Mesendoderm (in vitro differentiated cells): ENCODE data around the gene AOAH.

ENCODE experiments used
- DNase-seq: peaks from one replicate; pipeline ENCODE4 v3.0.0; 2013
- H2AK5ac ChIP-seq: 2 replicates; pipeline ENCODE4 v1.6.1; 2013; ENCODE audit warnings: low read length, inconsistent platforms
- H2BK120ac ChIP-seq: 2 replicates; pipeline ENCODE4 v1.6.1; 2013; ENCODE audit warnings: low read depth, mild to moderate bottlenecking, low read length, moderate library complexity, mixed read lengths
- H2BK15ac ChIP-seq: replicated peaks from 2 replicates; pipeline ENCODE4 v1.6.1; 2013; ENCODE audit warnings: low read depth, mild to moderate bottlenecking, moderate library complexity
- H2BK5ac ChIP-seq: 2 replicates; pipeline ENCODE4 v1.6.1; 2013; ENCODE audit warnings: low read length, inconsistent platforms
- H3K18ac ChIP-seq: 2 replicates; pipeline ENCODE4 v1.6.1; 2013; ENCODE audit warnings: mild to moderate bottlenecking, low read length, mixed read lengths
- H3K23ac ChIP-seq: one replicate; pipeline ENCODE4 v1.6.1; 2013; ENCODE audit warnings: low read length
- H3K27ac ChIP-seq: 2 replicates; pipeline ENCODE4 v1.5.1; 2013; ENCODE audit warnings: low read depth, mild to moderate bottlenecking, inconsistent platforms, low read length, moderate library complexity
- H3K27me3 ChIP-seq: 2 replicates; pipeline ENCODE4 v1.6.1; 2013; ENCODE audit warnings: low read length, control low read depth, mild to moderate bottlenecking, inconsistent platforms; ENCODE audit not compliant: insufficient read depth, poor library complexity
- H3K36me3 ChIP-seq: 2 replicates; pipeline ENCODE4 v1.6.1; 2013; ENCODE audit warnings: low read length, inconsistent platforms; ENCODE audit not compliant: control insufficient read depth, insufficient read depth
- H3K4ac ChIP-seq: one replicate; pipeline ENCODE4 v1.6.1; 2013; ENCODE audit warnings: low read depth, mild to moderate bottlenecking, low read length, moderate library complexity
- H3K4me1 ChIP-seq: 2 replicates; pipeline ENCODE4 v1.6.1; 2013; ENCODE audit warnings: low read depth, low read length, inconsistent platforms; ENCODE audit not compliant: control insufficient read depth
- H3K4me2 ChIP-seq: 2 replicates; pipeline ENCODE4 v1.6.1; 2013; ENCODE audit warnings: low read length
- H3K4me3 ChIP-seq: 2 replicates; pipeline ENCODE4 v1.5.1; 2013; ENCODE audit warnings: mild to moderate bottlenecking, low read length
- H3K56ac ChIP-seq: one replicate; pipeline ENCODE4 v1.6.1; 2013; ENCODE audit warnings: low read length
- H3K79me1 ChIP-seq: 2 replicates; pipeline ENCODE4 v1.6.1; 2013; ENCODE audit warnings: low read length, inconsistent platforms
- H3K79me2 ChIP-seq: 2 replicates; pipeline ENCODE4 v1.6.1; 2013; ENCODE audit warnings: mild to moderate bottlenecking, low read length; ENCODE audit not compliant: control insufficient read depth, insufficient read depth
- H3K9ac ChIP-seq: 2 replicates; pipeline ENCODE4 v1.6.1; 2013; ENCODE audit warnings: low read length, inconsistent platforms
- H4K5ac ChIP-seq: one replicate; pipeline ENCODE4 v1.6.1; 2013; ENCODE audit warnings: low read length
- H4K8ac ChIP-seq: one replicate; pipeline ENCODE4 v1.6.1; 2013; ENCODE audit warnings: low read depth, mild to moderate bottlenecking, control low read depth, low read length, moderate library complexity
- WGBS: extraction: QIAGEN DNeasy Blood & Tissue Kit; methylation state at CpG from one replicate; pipeline ENCODE4 v1.1.7; 2013; ENCODE audit warnings: low lambda C conversion rate, missing lambda C conversion rate; ENCODE audit not compliant: insufficient coverage; ENCODE audit errors: extremely low coverage; 5-methylcytosine and 5-hydroxymethylcytosine counted together

AOAH gene

GRCh38 chr7:36600869-36601530, 123.3 kb downstream of the AOAH start:
- Histone ChIP-seq H3K27me3 (no peaks in the 10 kb centered on the region), H3K27ac (no peak overlapping the region), H3K36me3 (no peaks in the 10 kb centered on the region), H2BK120ac (no peak overlapping the region), H2BK15ac (no peak overlapping the region), H3K23ac (no peak overlapping the region), H3K18ac (no peak overlapping the region), H3K4me3 (no peak overlapping the region), H3K4ac (no peak overlapping the region), H3K4me1 (no peaks in the 10 kb centered on the region), H4K8ac (no peak overlapping the region), H2BK5ac (no peak overlapping the region), H3K9ac (no peak overlapping the region), H3K79me1 (no peaks in the 10 kb centered on the region), H3K79me2 (no peaks in the 10 kb centered on the region), H3K4me2 (no peak overlapping the region), H3K56ac (no peak overlapping the region), H2AK5ac (no peak overlapping the region), H4K5ac (no peak overlapping the region)
- no CpG with 5 or more reads among the region's 5 CpGs for WGBS
- DNase-seq, result no peak

DNA sequence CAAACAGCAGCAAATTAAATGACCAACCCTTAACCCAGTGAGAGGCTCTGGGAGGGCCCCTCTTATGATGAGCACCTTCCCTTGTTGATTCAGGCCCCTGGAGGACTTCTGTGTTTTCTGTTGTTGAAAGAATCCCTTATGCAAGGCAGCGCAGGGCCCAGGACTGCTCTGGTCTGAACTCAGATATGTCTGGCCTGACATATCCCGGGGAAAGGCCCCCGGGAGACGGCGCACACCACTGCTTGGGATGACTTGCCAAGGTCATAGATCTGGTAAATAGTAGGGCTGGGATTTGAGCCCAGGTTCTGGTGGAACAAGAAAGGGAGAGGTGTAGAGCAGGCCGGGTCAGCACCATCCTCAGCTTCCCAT, 124.0 kb downstream of the AOAH start:
- Histone ChIP-seq H2BK5ac (no peak overlapping the region), H3K27ac (no peak overlapping the region), H3K56ac (no peak overlapping the region), H2BK15ac (no peak overlapping the region), H3K4ac (no peak overlapping the region), H3K4me1 (no peaks in the 10 kb centered on the region), H3K79me1 (no peaks in the 10 kb centered on the region), H2AK5ac (no peak overlapping the region), H2BK120ac (no peak overlapping the region), H3K79me2 (no peaks in the 10 kb centered on the region), H3K18ac (no peak overlapping the region), H3K9ac (no peak overlapping the region), H3K23ac (no peak overlapping the region), H3K4me3 (no peak overlapping the region), H3K36me3 (no peaks in the 10 kb centered on the region), H3K4me2 (no peak overlapping the region), H4K5ac (no peak overlapping the region), H4K8ac (no peak overlapping the region), H3K27me3 (no peaks in the 10 kb centered on the region)
- WGBS, result no CpG with 5 or more reads among the region's 6 CpGs
- DNase-seq, result no peak

DNA sequence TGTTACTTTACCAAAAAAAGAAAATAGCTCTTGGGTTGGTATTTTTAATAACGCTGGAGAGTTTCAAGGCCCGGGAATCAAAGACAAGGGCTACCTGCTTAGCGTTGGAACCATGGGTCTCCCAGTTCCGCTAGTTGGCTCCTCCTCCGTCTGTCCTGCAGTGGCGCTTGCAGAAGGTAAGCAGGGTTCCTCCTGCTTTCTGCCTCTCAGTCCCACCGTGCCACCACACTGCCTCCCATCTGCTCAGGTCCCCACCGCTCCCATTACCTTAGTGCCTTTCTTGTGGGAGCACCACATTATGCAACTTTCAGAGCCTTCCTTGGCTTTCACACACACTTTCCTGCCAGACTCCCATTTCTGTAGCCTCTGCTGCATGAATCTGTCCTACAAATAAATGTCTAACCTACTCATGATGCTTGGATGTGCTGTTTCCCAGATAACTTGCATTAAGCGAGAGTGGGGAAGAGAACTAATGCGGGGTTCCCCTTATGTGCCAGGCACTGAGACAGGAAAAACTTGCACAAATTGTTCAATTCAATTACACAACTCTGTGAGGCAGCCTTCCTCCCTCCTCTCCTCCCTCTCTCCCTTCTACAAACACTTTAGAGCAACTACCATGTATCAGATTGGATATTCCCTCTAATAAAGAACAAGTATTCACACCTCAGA, 124.5 kb downstream of the AOAH start:
- Histone ChIP-seq H2BK120ac (no peak overlapping the region), H3K23ac (no peak overlapping the region), H3K27ac (no peak overlapping the region), H3K9ac (no peak overlapping the region), H3K79me2 (no peaks in the 10 kb centered on the region), H2AK5ac (no peak overlapping the region), H3K18ac (no peak overlapping the region), H2BK5ac (no peak overlapping the region), H3K4ac (no peak overlapping the region), H4K8ac (no peak overlapping the region), H3K4me1 (no peaks in the 10 kb centered on the region), H4K5ac (no peak overlapping the region), H2BK15ac (no peak overlapping the region), H3K79me1 (no peaks in the 10 kb centered on the region), H3K56ac (no peak overlapping the region), H3K4me2 (no peak overlapping the region), H3K4me3 (no peak overlapping the region), H3K27me3 (no peaks in the 10 kb centered on the region), H3K36me3 (no peaks in the 10 kb centered on the region)
- no CpG with 5 or more reads among the region's 10 CpGs for WGBS
- no peak for DNase-seq

DNA sequence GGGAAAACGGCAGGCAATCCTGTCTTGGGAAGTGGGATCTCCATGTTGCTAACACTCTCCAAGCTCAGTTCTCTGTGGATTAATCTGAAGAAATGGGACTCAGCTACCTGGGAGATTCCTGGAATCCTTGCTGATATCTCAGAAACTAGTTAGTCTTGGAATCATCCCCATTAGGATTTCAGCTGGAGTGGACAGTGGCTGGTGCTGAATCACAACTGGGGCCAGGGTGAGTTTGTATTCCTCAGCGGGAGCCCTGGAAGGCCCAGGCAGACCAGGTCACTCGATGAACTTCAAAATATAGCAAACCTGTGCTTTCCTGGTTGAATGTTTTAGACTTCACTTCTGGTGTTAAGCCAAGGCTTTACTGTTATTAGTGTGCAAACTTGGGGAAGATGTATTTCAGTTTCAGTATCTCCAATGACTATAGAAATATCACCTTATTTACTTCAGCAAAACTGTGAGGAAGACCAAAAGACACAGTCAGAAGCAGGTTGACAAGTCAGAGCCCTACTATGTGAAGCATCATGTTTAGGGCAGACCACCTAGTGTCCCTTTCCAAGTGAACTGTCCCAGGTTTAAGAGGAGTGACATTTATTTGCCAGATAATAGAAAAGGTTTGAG, 126.1 kb downstream of the AOAH start:
- Histone ChIP-seq H3K36me3 (no peaks in the 10 kb centered on the region), H3K4me3 (no peak overlapping the region), H3K4me2 (no peak overlapping the region), H3K23ac (no peak overlapping the region), H3K18ac (no peak overlapping the region), H3K27me3 (no peaks in the 10 kb centered on the region), H2BK120ac (no peak overlapping the region), H4K5ac (no peak overlapping the region), H3K27ac (no peak overlapping the region), H3K79me2 (no peaks in the 10 kb centered on the region), H2AK5ac (no peak overlapping the region), H4K8ac (no peak overlapping the region), H3K9ac (no peak overlapping the region), H2BK5ac (no peak overlapping the region), H3K56ac (no peak overlapping the region), H2BK15ac (no peak overlapping the region), H3K4ac (no peak overlapping the region), H3K4me1 (no peaks in the 10 kb centered on the region), H3K79me1 (no peaks in the 10 kb centered on the region)
- no CpG with 5 or more reads among the region's 3 CpGs for WGBS
- peak; percentile 23 for DNase-seq

GRCh38 chr7:36597090-36597773, 127.1 kb downstream of the AOAH start:
- no peak overlapping the region for H3K4me3 ChIP-seq
- DNase-seq, result no peak
- no peaks in the 10 kb centered on the region for H3K27me3 ChIP-seq
- no peak overlapping the region for H3K56ac ChIP-seq
- no peak overlapping the region for H2BK15ac ChIP-seq
- H2AK5ac ChIP-seq, result no peak overlapping the region
- no peak overlapping the region for H3K27ac ChIP-seq
- H3K36me3 ChIP-seq, result no peaks in the 10 kb centered on the region
- H3K23ac ChIP-seq, result no peak overlapping the region
- no peak overlapping the region for H3K9ac ChIP-seq
- no peak overlapping the region for H4K5ac ChIP-seq
- no peak overlapping the region for H4K8ac ChIP-seq
- no peak overlapping the region for H3K4me2 ChIP-seq
- no CpG with 5 or more reads among the region's 7 CpGs for WGBS
- no peaks in the 10 kb centered on the region for H3K79me2 ChIP-seq
- H2BK120ac ChIP-seq, result no peak overlapping the region
- no peak overlapping the region for H2BK5ac ChIP-seq
- no peak overlapping the region for H3K18ac ChIP-seq
- H3K4me1 ChIP-seq, result no peaks in the 10 kb centered on the region
- H3K4ac ChIP-seq, result no peak overlapping the region
- H3K79me1 ChIP-seq, result no peaks in the 10 kb centered on the region
